GM15510 (cell line): Measurements from ENCODE around the gene FHAD1.

Experiments
- POLR2A ChIP-seq: IDR thresholded peaks from 3 replicates; pipeline ENCODE4 v1.6.1; 2011; ENCODE audit warnings: borderline replicate concordance; ENCODE audit not compliant: insufficient read length; ENCODE audit errors: extremely low read depth

The FHAD1 gene

DNA sequence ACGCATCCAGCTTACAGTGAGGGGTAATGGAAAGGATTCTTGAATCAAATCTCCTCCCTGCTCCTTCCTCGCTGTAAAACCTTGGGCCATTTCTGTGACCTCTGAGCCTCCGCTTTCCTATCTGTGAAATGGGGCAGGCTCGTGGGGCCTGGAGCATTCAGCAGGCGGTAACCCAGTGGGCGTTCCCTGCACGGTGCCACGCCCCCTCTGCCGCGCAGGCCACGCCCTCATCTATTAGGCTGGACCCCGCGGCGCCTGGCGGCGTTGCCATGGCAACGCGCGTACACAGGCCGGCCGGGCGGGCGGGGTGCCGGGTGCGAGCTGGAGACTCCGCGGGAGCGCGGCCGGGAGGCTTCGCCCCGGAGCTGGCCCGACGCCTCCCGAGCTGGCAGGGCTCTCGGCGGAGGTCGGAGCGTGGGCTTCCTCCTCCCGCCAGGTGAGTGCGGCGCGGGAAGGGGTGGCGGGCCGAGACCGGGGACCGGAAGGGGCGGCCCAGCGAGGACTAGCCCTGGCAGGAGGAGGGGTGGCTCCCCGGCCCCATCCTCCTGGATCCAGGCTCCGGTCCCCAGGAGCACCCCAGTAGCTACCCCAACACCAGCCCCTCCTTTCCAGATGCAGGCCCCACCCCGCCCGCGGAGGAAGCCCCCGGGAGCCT, at the start of gene FHAD1:
FHAD1 (plus strand) TSS at position 264 of the 655 bp plus-strand sequence. CDS start 4,562 bp downstream, outside the sequence.
- TF ChIP-seq POLR2A = no peak

DNA sequence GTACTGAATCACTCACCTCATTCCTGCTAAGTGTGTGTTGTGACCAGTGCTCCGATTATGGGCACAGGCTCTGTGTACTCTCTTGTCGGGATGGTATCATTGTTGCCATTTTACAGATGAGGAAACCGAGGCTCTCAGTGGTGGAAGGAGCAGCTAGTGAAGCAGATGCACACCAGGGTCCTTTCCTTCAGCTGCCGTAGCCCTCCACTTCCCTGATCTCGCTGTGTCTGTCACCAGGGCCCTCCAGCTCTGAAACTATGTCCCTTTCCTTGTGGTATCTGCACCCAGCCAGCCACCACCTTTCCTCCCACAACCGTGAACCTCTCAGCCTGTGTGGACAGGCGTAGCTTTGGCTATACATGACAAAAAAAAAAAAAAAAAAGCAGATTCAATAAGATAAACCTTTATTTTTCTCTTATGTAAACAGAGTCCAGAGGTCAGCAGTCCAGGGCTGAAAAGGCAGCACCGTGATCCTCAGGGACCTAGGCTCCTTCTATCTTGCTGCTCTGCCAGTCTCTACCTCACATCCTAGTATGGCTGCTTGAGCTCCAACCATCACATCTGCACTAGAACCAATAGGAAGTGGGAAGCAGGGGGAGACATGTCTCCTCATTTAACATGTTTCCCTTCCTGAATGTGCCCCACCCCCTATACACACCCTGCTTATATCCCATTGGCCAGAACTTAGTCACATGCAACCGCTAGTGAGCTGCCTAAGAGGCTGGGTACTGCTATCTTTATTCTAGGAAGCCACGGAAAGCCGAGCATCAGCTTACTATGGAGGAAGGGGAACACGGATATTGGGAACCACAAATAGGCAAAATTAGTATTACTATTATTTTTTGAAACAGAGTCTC, 49.2 kb upstream of the FHAD1 start:
- TF ChIP-seq POLR2A = no peak

DNA sequence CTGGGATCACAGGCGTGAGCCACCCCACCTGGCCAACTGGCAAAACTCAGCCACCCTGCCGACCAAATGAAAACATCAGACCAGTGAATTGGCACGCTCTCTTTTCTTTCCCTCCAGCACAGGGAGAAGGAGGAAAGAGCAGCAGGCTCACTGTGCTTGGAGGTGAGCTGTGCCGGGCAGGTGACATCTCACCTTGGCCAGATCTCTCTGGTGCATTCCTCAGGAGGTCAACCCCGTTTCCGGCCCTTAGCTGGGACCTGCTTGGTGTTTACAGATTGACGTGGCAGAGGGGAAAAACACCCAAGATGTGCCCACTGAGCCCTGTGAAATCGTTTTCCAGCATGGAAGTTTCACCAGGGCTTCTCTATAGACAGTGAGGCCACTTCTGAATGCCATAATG, 48.3 kb upstream of the FHAD1 start:
- TF ChIP-seq POLR2A = no peak

DNA sequence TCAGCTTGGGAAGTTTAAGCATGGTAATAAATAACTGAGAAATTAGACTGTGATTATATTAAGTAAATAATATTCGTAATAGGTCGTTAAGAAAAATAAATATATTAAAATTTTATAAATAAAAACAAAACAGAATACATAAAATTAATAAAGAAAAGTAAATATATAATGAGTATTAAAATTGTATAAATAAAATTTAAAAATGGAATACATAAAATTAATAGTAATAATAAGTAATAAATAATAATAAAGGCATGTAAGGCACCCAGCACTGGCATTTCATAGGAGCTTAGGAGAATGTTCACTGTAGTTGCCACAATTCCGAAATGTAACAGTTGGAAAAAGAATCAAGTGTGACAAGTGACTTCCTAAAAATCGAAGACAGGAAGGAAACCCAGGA, 45.8 kb upstream of the FHAD1 start:
- TF ChIP-seq POLR2A = no peak

DNA sequence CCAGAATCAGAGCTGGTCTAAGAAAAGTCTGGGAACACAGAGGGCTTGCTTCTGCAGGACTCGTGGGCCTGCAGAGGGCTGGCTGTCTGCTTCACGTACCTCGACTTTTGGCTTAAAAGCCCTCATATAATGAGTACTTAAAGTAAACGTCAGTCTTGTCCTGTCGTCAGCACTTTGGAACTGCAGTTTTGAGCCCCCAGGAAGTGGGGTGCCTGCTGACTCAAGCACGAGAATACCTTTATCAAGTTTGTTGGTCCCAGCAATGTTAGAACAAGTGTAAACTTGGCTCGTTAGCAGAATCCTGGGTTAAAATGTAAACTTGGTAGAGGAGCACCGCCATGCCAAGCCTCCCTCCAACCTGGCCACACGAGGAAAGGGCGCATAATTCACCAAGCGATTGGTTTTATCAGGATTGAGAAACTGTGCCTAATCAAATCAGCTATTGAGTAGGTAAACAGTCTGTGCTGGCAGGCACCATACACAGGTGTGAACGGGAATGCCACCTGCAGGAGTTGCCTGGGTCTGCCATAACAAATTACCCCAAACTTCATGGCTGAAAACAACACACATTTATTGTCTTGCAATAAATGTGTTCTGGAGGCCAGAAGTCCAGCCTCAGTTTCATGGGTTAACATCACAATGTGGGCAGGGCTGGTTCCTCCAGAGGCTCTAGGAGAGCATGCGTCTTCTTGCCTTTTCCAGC, 45.0 kb upstream of the FHAD1 start:
- TF ChIP-seq POLR2A = no peak

DNA sequence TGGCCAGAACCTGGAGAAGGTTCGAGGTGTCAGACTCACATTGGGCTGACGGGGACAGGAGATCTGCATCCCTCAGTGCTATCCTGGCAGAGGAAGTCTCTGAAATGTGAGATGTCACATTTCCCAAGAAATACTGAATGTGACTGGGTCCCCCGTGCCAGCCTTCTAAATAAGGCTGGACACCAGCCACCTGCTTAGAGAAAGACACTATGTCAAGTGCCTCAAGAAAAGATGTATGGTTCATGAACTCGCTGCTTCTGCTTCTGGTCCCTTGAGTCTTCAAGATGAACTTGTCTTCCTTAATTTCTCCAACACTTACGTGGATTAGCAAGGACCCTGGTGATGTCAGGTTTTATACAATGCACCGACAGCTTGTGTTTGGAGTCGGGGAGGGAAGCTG, 42.1 kb upstream of the FHAD1 start:
- TF ChIP-seq POLR2A = no peak

DNA sequence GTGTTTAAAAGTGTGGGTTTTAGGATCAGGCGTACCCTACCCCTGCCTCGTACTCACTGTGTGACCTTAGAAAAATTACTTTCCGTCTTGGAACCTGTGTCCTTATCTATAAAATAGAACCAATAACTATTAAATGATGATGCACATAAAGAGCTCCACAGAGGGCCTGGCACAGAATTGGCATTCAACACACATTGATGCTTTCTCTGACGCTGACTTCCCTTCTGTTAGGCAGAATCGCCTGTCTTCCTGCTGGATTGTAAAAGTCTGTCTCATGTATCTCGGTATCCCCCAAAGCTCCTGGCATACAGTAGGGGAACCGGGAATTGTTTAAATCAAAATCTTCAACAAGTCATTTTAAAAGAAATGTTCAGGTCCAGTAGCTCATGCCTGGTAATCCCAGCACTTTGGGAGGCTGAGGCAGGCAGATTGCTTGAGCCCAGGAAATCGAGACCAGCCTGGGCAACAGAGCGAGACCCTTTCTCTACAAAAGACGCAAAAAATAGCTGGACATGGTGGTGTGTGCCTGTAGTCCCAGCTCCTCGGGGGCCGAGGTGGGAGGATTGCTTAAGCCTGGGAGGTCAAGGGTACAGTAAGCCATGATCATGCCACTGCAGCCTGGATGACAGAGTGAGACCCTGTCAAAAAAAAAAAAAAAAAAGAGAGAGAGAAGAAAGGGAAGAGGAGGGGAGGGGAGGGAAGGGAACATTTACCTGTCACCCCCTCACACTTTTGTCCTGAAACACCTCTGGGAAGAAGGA, 41.3 kb upstream of the FHAD1 start:
- TF ChIP-seq POLR2A = no peak

DNA sequence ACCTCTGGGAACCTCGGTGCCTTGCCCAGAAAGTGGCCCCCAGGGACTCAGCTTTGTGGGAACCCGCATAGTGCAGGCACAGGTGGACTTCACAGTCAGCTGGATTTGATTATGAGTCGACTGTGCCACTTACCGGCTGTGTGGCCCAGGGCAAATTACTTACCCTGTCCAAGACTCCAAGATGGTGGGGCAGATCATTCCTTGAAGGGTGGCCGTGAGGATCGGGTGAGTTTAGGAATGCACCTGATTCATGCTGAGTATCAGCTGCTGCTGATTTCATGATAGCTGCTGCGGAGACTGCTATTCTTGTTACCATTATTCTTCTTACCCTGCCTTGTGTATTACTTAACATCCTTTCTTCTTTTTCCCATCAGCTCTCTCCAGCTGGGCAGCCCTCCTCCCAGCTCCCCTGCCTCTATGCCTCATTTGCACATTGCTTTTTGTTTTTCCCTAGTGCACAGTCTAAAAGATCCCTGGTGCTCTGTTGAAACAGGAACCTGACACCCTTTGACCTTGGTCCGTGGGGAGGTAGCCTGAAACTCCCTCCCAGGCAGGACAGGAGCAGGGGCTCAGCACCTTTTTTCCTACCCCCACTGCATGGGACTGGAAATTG, 40.5 kb upstream of the FHAD1 start:
- no peak for TF ChIP-seq POLR2A

DNA sequence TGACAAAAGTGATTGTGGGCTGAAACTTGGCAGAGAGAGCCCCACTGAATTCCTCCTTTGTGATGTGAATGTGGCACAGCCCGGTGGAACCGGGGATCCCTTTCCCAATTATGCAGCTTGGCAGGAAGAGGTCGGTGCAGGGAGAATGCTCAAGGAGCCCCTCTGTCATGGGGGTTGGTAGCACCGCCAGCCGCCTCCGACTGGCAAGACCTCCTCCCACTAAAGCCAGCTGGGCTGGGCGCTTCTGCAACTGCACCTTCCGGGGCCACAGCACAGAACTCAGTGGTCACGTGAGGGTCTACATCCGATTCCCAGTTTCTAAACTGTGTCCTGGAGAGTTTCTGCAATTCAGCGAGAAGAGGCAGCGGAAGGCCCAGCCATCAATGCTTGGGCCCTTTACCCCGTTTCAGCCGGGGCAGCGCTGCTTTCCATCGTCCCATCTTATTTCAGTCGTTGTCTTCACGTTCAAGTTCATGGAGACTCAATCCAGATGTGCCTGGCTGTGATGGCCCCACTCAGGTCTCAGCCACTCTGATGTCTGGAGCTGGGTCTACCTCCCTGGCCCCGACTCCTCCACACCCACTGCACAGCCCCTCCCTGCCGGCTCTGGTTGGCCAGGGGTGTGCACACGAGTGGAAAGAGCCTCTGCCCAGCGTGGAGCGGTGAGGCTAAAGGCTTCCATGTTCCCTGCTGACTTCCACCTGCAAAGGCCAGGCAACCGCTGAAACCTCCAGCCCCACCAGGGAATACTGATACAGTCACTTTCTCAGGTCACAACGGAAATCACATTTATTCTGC, 39.8 kb upstream of the FHAD1 start:
- no peak for TF ChIP-seq POLR2A

DNA sequence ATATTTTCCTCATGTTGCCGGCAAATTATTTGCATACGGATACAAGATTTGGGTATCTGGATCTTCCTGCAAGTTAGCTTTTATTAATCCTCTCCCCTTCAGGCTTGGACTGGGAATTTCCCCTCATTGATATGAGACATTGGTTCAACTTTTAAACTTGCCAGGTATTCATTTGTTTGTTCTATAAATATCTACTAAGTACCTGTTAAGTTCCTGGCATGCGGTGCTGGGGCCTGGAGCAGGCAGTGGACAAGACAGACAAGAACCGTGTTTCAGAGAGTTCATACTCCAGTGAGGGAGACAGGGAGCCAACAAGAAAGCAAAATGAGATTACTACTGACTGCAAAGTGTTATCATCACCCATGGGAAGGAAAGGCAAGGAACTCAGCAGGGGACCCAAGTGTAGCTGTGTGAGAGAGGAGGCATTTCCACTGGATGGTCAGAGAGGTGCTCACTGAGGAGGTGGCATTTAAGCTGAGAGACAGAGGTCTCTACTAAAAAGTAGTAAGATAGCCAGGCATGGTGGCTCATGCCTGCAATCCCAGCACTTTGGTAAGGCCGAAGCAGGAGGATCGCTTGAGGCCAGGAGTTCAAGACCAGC, 39.1 kb upstream of the FHAD1 start:
- no peak for TF ChIP-seq POLR2A

DNA sequence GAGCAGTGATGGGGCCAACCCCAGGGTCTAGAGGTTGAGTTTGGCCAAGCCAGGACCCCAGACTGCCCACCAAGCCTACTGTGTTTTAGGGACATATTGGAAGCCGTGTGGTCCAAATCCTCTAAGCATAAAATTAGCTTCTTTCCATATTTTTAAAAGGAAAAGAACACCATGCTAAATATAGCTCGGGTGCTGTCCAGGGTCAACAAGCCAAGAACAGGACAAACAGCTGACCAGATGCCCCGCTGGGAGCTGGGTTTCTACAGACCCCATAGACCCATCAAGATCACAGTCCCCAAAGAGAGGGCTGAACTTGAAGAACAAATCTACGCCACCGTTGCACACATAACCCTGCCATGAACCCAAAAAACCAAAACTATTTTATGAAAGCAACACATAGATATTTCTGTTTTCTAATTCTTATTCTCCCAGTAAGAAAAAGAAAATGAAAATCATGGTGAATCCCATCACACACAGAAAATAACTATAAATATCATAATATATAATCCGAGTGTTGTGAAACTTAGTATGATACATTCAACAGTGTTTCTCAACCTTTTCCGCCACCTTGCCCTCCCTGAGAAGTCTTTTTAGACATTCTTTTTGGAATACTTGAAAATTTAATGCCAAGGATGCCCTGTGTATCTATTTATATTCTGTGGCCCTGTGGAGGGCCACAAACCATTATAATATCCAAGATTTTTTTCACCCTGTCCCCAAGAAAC, 36.2 kb upstream of the FHAD1 start:
- TF ChIP-seq POLR2A = no peak

DNA sequence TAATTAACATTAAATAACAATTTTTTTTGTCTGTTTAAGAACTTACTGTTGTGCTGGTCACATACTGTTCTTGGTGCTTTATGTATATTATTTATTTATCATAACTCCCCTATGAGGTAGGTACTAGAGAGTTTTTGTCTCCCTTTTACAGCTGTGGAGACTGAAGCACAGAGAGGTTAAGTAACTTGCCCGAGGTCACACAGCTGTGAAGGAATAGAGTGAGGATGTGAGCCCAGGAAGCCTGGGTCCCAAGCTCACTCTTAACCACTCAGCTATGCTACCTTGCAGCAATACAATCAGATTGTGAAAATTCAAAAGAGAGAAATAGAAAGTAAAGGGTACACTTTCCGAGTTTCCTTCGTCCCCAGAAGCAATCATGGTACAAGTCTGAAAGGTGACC, 35.6 kb upstream of the FHAD1 start:
- no peak for TF ChIP-seq POLR2A
